Measurements from ENCODE around the gene MAPK6. TPM values are rescaled to one million over a fixed set of nuclear protein-coding genes. Genes with fewer than 3 reads are reported as not detected.
"Not testable (repeated sequence)": the region's sequence is repeated elsewhere in the genome, so short reads cannot be mapped to it uniquely, and the experiment has no call there.

Gene MAPK6
- total RNA-seq, 4 donors from 2014 or later: 48.8 to 73.1 (median 54.5) TPM

DNA sequence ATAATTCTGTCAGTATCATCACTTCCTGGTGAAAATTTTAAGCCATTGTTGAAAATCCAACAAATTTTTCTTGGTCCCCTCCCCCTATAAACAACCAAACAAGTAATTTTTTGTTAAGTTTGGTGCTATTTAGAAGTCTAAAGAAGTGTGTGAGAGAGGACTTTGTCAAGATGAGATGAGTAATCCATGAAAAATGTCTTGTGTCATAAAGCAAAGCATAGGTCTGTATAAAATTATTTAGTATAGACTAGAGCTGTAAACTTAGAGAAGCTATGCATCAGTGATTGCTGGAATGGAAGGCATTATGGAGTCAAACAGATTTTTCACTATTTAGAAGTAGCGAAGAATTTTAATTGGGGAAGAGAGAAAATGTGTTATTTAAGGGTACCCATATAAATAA lies 31.4 kb downstream of the MAPK6 start:
- intact Hi-C loops (cut with DNase I; ENCODE audit: low total_unique reads): no loop called here
- H3K4me3 ChIP-seq (ENCODE audit: low read depth, poor library complexity, severe bottlenecking): no peak overlapping the region
- TF ChIP-seq CTCF (IDR thresholded peaks at IDR 0.05): no peak
- TF ChIP-seq POLR2A (IDR thresholded peaks at IDR 0.05): no peak
- no peak for DNase-seq (ENCODE audit: low spot score in 2 of 2)
- whole genome bisulfite sequencing, 2 donors: 93 to 98% methylated on average over 1 of the region's 1 CpG

DNA sequence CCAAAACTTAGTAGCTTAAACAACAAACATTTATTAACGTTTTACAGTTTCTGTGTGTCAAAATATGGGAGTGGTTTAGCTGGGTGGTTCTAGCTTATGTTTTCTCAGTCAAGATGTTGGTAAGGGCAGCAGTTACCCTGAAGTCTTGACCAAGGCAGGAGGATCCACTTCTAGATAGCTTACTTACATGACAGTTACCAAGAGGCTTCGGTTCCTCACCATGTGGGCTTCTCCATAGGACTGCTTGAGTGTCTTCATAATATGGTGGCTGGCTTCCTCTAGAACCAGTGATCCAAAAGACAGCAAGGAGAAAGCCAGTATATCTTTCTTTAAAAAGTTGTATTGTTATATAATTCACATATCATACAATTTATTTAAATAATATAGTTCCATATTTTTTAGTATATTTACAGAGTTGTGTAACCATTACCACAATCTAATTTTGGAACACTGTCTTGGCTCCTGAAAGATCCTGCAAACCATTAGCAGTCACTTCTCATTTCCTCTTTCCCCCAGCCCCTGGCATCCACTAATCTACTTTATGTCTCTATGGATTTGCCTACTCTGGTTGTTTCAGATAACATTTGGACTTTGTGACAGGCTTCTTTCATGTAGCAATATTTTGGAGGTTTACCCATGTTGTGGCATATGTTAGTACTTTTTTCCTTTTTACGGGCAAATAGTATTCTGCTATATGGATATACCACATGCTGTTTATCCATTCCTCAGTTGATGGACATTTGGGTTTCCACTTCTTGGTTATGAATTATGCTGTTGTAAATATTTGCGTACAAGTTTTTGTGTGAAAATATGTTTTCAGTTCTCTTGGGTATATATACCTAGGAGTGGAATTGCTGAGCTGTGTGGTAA lies 33.3 kb downstream of the MAPK6 start:
- 87 to 93% methylated on average over 4 of the region's 4 CpGs for WGBS, 2 donors
- DNase-seq (ENCODE audit: low spot score in 2 of 2): no peak
- no peak overlapping the region for H3K4me3 ChIP-seq (ENCODE audit: low read depth, poor library complexity, severe bottlenecking)
- TF ChIP-seq CTCF (IDR thresholded peaks at IDR 0.05): no peak
- no peak for TF ChIP-seq POLR2A (IDR thresholded peaks at IDR 0.05)
- intact Hi-C loops (cut with DNase I; ENCODE audit: low total_unique reads): no loop called here

DNA sequence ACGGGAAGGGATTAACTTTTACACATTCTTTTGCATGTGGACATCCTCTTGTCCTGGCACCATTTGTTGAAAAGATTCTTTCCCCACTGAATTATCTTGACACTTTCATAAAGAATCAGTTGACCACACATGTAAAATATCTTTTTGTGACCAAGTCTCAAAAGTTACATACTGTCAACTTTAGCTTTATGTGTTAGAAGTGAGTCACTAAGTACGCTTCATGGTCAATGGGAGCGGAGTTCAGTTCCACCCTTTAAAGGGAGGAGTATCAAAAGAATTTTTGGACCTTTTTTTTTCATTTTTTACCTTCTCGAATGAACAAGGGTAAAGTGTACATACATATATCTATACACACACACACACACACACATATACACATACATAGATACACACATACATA lies 35.4 kb downstream of the MAPK6 start:
- no peak for TF ChIP-seq POLR2A (IDR thresholded peaks at IDR 0.05)
- TF ChIP-seq CTCF (IDR thresholded peaks at IDR 0.05): no peak
- intact Hi-C loops (cut with DNase I; ENCODE audit: low total_unique reads): no loop called here
- 96 to 98% methylated on average over 4 of the region's 4 CpGs for WGBS, 2 donors
- DNase-seq (ENCODE audit: low spot score in 2 of 2): no peak
- no peak overlapping the region for H3K4me3 ChIP-seq (ENCODE audit: low read depth, poor library complexity, severe bottlenecking)

GRCh38 chr15:52054858-52055257 lies 35.8 kb downstream of the MAPK6 start:
- intact Hi-C loops (cut with DNase I; ENCODE audit: low total_unique reads); H3K4me3 ChIP-seq (ENCODE audit: low read depth, poor library complexity, severe bottlenecking); DNase-seq (ENCODE audit: low spot score in 2 of 2): not testable (repeated sequence)
- 96 to 97% methylated on average over 7 of the region's 7 CpGs for WGBS, 2 donors

- TF ChIP-seq POLR2A (IDR thresholded peaks at IDR 0.05): no peak
- TF ChIP-seq CTCF (IDR thresholded peaks at IDR 0.05): no peak
- H3K4me3 ChIP-seq (ENCODE audit: low read depth, poor library complexity, severe bottlenecking): no peak overlapping the region
- no peak for DNase-seq (ENCODE audit: low spot score in 2 of 2)
- intact Hi-C loops (cut with DNase I; ENCODE audit: low total_unique reads): no loop called here
- WGBS, 2 donors: 92 to 93% methylated on average over 1 of the region's 1 CpG
Measured at GRCh38 chr15:52056001-52056400, 37.0 kb downstream of the MAPK6 start.

DNA sequence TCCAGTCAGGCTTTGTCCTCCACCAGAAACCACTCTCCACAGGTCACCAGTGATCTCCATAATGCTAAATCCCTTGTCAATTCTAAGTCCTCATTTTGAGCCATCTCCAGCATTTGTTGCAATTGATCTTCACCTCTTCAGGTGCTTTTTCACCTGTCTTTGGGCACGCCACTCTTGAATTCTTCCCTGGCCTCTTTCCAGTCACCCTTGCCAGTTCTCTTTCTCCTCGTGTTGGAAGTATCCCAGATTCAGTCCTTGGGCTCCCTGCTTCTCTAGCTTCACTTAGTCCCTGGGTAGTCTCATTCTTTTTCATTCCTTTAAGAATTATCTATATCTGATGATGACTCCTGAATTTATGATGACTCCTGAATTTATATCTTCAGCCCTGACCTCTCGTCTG lies 37.5 kb downstream of the MAPK6 start:
- intact Hi-C loops (cut with DNase I; ENCODE audit: low total_unique reads): no loop called here
- no peak overlapping the region for H3K4me3 ChIP-seq (ENCODE audit: low read depth, poor library complexity, severe bottlenecking)
- 77 to 79% methylated on average over 3 of the region's 3 CpGs for WGBS, 2 donors
- no peak for TF ChIP-seq CTCF (IDR thresholded peaks at IDR 0.05)
- TF ChIP-seq POLR2A (IDR thresholded peaks at IDR 0.05): no peak
- no peak for DNase-seq (ENCODE audit: low spot score in 2 of 2)

Measured in lower leg skin (tissue), 4 donors.